Endothelial cell of umbilical vein (primary cell): ENCODE measurements around the gene PPP4R4. TPM values are rescaled to one million over a fixed set of nuclear protein-coding genes. Genes with fewer than 3 reads are reported as not detected.

Experiments used
- BruUV-seq: library from RNA; stranded (reverse); fragments of 400-500 nt; replicated peaks from 2 replicates; lab custom pipeline; 2021; lab: Mats Ljungman, UMichigan
- CTCF ChIA-PET: fragments of 300-600, 350-600 bp; sonication (Branson Sonifier 250); formaldehyde crosslinking; loops from one replicate; lab custom pipeline; 2021; ENCODE audit warnings: antibody characterized with exemption, inconsistent platforms; lab: Charles Lee
- POLR2A ChIA-PET: fragments of 300-600, 350-600 bp; sonication (Branson Sonifier 250); formaldehyde crosslinking; loops from one replicate; lab custom pipeline; 2021; ENCODE audit warnings: antibody characterized with exemption, inconsistent platforms; lab: Charles Lee
- DNase-seq: peaks from one replicate; pipeline ENCODE4 v3.0.0-alpha.2; 2011; ENCODE audit warnings: low read depth, low spot score
- FAIRE-seq: peaks from 2 replicates; lab custom pipeline; 2011; peaks lifted over from hg19 to GRCh38; lab: Jason Lieb, UNC
- H2AFZ ChIP-seq: 2 replicates; pipeline ENCODE4 v1.6.0; 2012; ENCODE audit warnings: low read depth, low read length, control low read depth, inconsistent platforms
- H3K27ac ChIP-seq: 2 replicates; pipeline ENCODE4 v1.5.1; 2011; ENCODE audit warnings: low read depth, mild to moderate bottlenecking, control low read depth, low read length, moderate library complexity; ENCODE audit not compliant: insufficient read depth
- H3K27me3 ChIP-seq, 2 experiments: 2 replicates each; pipeline versions ENCODE4 v1.6.0 to v1.6.1; 2011; ENCODE audit warnings: low read length in 2 of 2, mixed read lengths in 1 of 2; ENCODE audit not compliant: control insufficient read depth in 2 of 2, insufficient read depth in 2 of 2
- H3K36me3 ChIP-seq, 2 experiments: 2 replicates in 1 of 2; 3 replicates in 1 of 2; pipeline ENCODE4 v1.5.1; 2011; ENCODE audit warnings: low read length in 2 of 2, mild to moderate bottlenecking in 1 of 2, moderate library complexity in 1 of 2; ENCODE audit not compliant: control insufficient read depth in 2 of 2, insufficient read depth in 2 of 2; ENCODE audit errors: extremely low read depth in 1 of 2
- H3K4me1 ChIP-seq: 3 replicates; pipeline ENCODE4 v1.5.1; 2011; ENCODE audit warnings: mild to moderate bottlenecking, low read length; ENCODE audit not compliant: control insufficient read depth, insufficient read depth; ENCODE audit errors: extremely low read depth
- H3K4me2 ChIP-seq: 2 replicates; pipeline ENCODE4 v1.6.1; 2011; ENCODE audit warnings: low read length, control low read depth, mixed read lengths; ENCODE audit not compliant: insufficient read depth
- H3K4me3 ChIP-seq, 3 experiments: fragments of 200-600 bp in 1 of 3; sonication (generic), shearing (Covaris generic) in 1 of 3; replicated peaks in 1 of 3; 2 replicates each; pipeline ENCODE4 v1.5.1; 2011 to 2016; ENCODE audit warnings: control low read depth in 3 of 3, low read length in 3 of 3, mild to moderate bottlenecking in 2 of 3, inconsistent platforms in 1 of 3, low read depth in 1 of 3, moderate library complexity in 1 of 3; ENCODE audit not compliant: insufficient read depth in 1 of 3
- H3K79me2 ChIP-seq: 2 replicates; pipeline ENCODE4 v1.6.0; 2012; ENCODE audit warnings: low read length, inconsistent platforms; ENCODE audit not compliant: control insufficient read depth, insufficient read depth
- H3K9ac ChIP-seq: replicated peaks from 2 replicates; pipeline ENCODE3; 2011; ENCODE audit warnings: low read length, control low read depth; ENCODE audit not compliant: insufficient read depth; ENCODE audit errors: extremely low read depth
- H3K9me1 ChIP-seq: replicated peaks from 3 replicates; pipeline ENCODE4 v1.6.0; 2011; ENCODE audit warnings: mild to moderate bottlenecking, low read length; ENCODE audit not compliant: control insufficient read depth, insufficient read depth; ENCODE audit errors: extremely low read depth
- H3K9me3 ChIP-seq: replicated peaks from 2 replicates; pipeline ENCODE4 v1.5.1; 2012; ENCODE audit warnings: low read length, inconsistent platforms; ENCODE audit not compliant: control insufficient read depth, insufficient read depth
- H4K20me1 ChIP-seq: replicated peaks from 2 replicates; pipeline ENCODE3; 2011; ENCODE audit warnings: mild to moderate bottlenecking, low read length; ENCODE audit not compliant: control insufficient read depth, insufficient read depth; ENCODE audit errors: extremely low read depth
- EZH2 ChIP-seq: IDR thresholded peaks from 2 replicates; pipeline ENCODE4 v1.6.1; 2012; ENCODE audit warnings: borderline replicate concordance, low read depth, mild to moderate bottlenecking, moderate library complexity, low read length, inconsistent platforms; ENCODE audit not compliant: severe bottlenecking
- FOS ChIP-seq: IDR thresholded peaks from 2 replicates; pipeline ENCODE4 v1.6.1; 2011; ENCODE audit warnings: mild to moderate bottlenecking, low read length, moderate library complexity, borderline replicate concordance; ENCODE audit not compliant: insufficient read depth
- GATA2 ChIP-seq: IDR thresholded peaks from 2 replicates; pipeline ENCODE4 v1.7.0; 2011; ENCODE audit warnings: low read depth, mild to moderate bottlenecking, moderate library complexity, mixed read lengths, low read length; ENCODE audit not compliant: insufficient read length, insufficient read depth
- JUN ChIP-seq: IDR thresholded peaks from 2 replicates; pipeline ENCODE4 v1.6.1; 2011; ENCODE audit warnings: borderline replicate concordance, low read depth; ENCODE audit not compliant: insufficient read length, insufficient read depth
- MYC ChIP-seq: IDR thresholded peaks from one replicate; pipeline ENCODE4 v1.6.1; 2011; ENCODE audit warnings: mild to moderate bottlenecking, low read depth, low read length
- POLR2A ChIP-seq: IDR thresholded peaks from 2 replicates; pipeline ENCODE4 v1.6.1; 2012; ENCODE audit warnings: low read depth, mild to moderate bottlenecking, control low read depth, low read length
- POLR2AphosphoS5 ChIP-seq: IDR thresholded peaks from 2 replicates; pipeline ENCODE4 v1.6.1; 2012; ENCODE audit warnings: low read depth, mild to moderate bottlenecking, control low read depth, low read length, moderate library complexity; ENCODE audit not compliant: insufficient read depth
- dilution Hi-C: fragments of 300-500 bp; cut with MboI; formaldehyde crosslinking; loops from one replicate; pipeline ENCODE4 v1.15.0; 2019; ENCODE audit warnings: low sequenced_read_pairs; ENCODE audit not compliant: extremely low pct_ligation_motif_present
- intact Hi-C: fragments of 100-400 bp; cut with micrococcal nuclease; formaldehyde crosslinking; loops from one replicate; pipeline ENCODE4 v1.10.0; 2022
- polyA plus RNA-seq, 4 experiments: library from polyadenylated mRNA; depleted of rRNA in 3 of 4; stranded (reverse) in 3 of 4; unstranded in 1 of 4; fragments of >200 nt; gene quantifications; 2 replicates each; pipeline versions ENCODE4 v1.2.1 to v1.2.3, GENCODE V29; 2011 to 2012; ENCODE audit warnings: missing spikeins in 1 of 4
- total RNA-seq: library from RNA; stranded (reverse); gene quantifications from 2 replicates; pipeline ENCODE4 v1.2.3, GENCODE V29; 2021
- TF ChIP-seq, protein P1 (sequence below), 2 donors: IDR thresholded peaks; 1 replicate in 1 of 2; 2 replicates in 1 of 2; pipeline ENCODE4 v1.5.1; 2011; ENCODE audit warnings: low read length in 2 of 2, mild to moderate bottlenecking in 2 of 2, moderate library complexity in 2 of 2, control low read depth in 1 of 2, inconsistent platforms in 1 of 2, low read depth in 1 of 2; ENCODE audit not compliant: insufficient read depth in 1 of 2; ENCODE audit errors: extremely low read depth in 1 of 2

PPP4R4 gene
- total and polyA plus RNA-seq, 2 donors (not counting 3 experiments of a cell fraction or from before 2014, with no cell fraction given) = not detected

DNA sequence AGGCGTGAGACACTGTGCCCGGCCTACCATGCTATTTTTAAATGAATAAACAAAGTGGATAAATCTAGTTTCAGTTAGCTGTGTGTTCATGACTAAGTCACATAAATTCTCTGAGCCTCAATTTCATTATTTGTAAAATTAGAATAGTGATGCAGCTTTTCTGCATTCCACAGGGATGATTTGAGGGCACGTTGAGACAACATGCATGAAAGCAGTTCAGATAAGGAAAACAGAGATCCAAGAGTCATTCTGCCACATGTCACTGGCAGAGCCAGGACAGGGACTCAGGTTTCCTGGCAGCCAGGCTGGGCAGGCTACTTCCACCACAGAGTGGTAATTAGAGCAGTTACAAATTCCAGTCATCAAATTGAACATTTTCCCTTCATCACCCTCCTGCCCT is 2.9 kb upstream of the PPP4R4 start:
- Histone ChIP-seq H3K4me3 (no peak overlapping the region), H3K36me3 (no peaks in the 10 kb centered on the region), H3K79me2 (no peaks in the 10 kb centered on the region), H2AFZ (no peak overlapping the region), H4K20me1 (no peaks in the 10 kb centered on the region), H3K9me3 (no peaks in the 10 kb centered on the region), H3K9me1 (no peaks in the 10 kb centered on the region), H3K4me1 (peaks cover 3% of the 10 kb centered on the region), H3K9ac (no peak overlapping the region), H3K27ac (no peak overlapping the region), H3K4me2 (no peak overlapping the region), H3K27me3 (peaks cover 18 to 32% of the 10 kb centered on the region in 2 experiments)
- ChIA-PET CTCF (interaction anchor here (1.2 to 3.6 kb wide), 3 partner anchors 9 to 39 kb away, joined by 3 to 16 read pairs (median 4); no protein-coding TSS in a partner anchor), POLR2A (no interaction called here)
- FAIRE-seq (no peak), DNase-seq (no peak)
- intact Hi-C loops = loop anchor here (5.0 kb wide), 1 partner anchor 89 kb away; the partner anchor contains the start of genes DDX24 and IFI27L1
- TF ChIP-seq FOS (no peak), POLR2A (no peak), EZH2 (no peak), GATA2 (no peak), MYC (no peak), POLR2AphosphoS5 (no peak), JUN (no peak)
- TF ChIP-seq, protein P1, sequence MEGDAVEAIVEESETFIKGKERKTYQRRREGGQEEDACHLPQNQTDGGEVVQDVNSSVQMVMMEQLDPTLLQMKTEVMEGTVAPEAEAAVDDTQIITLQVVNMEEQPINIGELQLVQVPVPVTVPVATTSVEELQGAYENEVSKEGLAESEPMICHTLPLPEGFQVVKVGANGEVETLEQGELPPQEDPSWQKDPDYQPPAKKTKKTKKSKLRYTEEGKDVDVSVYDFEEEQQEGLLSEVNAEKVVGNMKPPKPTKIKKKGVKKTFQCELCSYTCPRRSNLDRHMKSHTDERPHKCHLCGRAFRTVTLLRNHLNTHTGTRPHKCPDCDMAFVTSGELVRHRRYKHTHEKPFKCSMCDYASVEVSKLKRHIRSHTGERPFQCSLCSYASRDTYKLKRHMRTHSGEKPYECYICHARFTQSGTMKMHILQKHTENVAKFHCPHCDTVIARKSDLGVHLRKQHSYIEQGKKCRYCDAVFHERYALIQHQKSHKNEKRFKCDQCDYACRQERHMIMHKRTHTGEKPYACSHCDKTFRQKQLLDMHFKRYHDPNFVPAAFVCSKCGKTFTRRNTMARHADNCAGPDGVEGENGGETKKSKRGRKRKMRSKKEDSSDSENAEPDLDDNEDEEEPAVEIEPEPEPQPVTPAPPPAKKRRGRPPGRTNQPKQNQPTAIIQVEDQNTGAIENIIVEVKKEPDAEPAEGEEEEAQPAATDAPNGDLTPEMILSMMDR (IDR thresholded peaks at IDR 0.05; ENCODE audit: extremely low read depth in 1 of 2, insufficient read depth in 1 of 2, low read depth in 1 of 2, low read length in 2 of 2) = no peak
- no TSS peak for BruUV-seq
- dilution Hi-C loops = no loop called here
